MCF 10A (cell line): ENCODE results near the gene PPFIA4. TPM values are rescaled to one million over a fixed set of nuclear protein-coding genes. Genes with fewer than 3 reads are reported as not detected.
"Not testable (repeated sequence)": the region's sequence is repeated elsewhere in the genome, so short reads cannot be mapped to it uniquely, and the experiment has no call there.

Experiments used
- BruUV-seq: library from RNA; stranded (reverse); fragments of 400-500 nt; replicated peaks from 2 replicates; lab custom pipeline; 2021; lab: Mats Ljungman, UMichigan
- CTCF ChIA-PET: fragments of 300-600 bp; sonication (Branson Sonifier 250); formaldehyde crosslinking; extraction: SDS; loops from one replicate; lab custom pipeline; 2021; ENCODE audit warnings: antibody characterized with exemption, inconsistent platforms; lab: Yijun Ruan, JAX
- POLR2A ChIA-PET: fragments of 300-600, 350-650 bp; sonication (Branson Sonifier 250); formaldehyde crosslinking; extraction: SDS; loops from one replicate; lab custom pipeline; 2020; ENCODE audit warnings: antibody characterized with exemption, inconsistent platforms; lab: Yijun Ruan, JAX
- DNase-seq: peaks from one replicate; pipeline ENCODE4 v3.0.0-alpha.2; 2018; ENCODE audit not compliant: unreplicated experiment
- H3K27ac Mint-ChIP-seq: one replicate; pipeline ENCODE4 v1.8.0; 2022; ENCODE audit warnings: mild to moderate bottlenecking, low read depth, mixed read lengths; ENCODE audit not compliant: unreplicated experiment
- H3K27me3 Mint-ChIP-seq: one replicate; pipeline ENCODE4 v1.8.0; 2022; ENCODE audit warnings: mixed read lengths; ENCODE audit not compliant: insufficient read depth, unreplicated experiment
- H3K36me3 Mint-ChIP-seq: one replicate; pipeline ENCODE4 v1.8.0; 2022; ENCODE audit warnings: mild to moderate bottlenecking, moderate library complexity, mixed read lengths; ENCODE audit not compliant: insufficient read depth, unreplicated experiment
- H3K4me1 Mint-ChIP-seq: one replicate; pipeline ENCODE4 v1.8.0; 2022; ENCODE audit warnings: mixed read lengths; ENCODE audit not compliant: insufficient read depth, unreplicated experiment
- H3K4me3 Mint-ChIP-seq: one replicate; pipeline ENCODE4 v1.8.0; 2022; ENCODE audit warnings: mild to moderate bottlenecking, moderate library complexity, mixed read lengths; ENCODE audit not compliant: unreplicated experiment
- H3K9me3 Mint-ChIP-seq: one replicate; pipeline ENCODE4 v1.8.0; 2022; ENCODE audit warnings: mixed read lengths; ENCODE audit not compliant: unreplicated experiment
- intact Hi-C: fragments of 100-400 bp; cut with micrococcal nuclease; formaldehyde crosslinking; loops from 2 replicates; pipeline ENCODE4 v1.14.1; 2022
- total RNA-seq: library from RNA; stranded (reverse); gene quantifications from 2 replicates; pipeline ENCODE4 v1.2.3, GENCODE V29; 2022
- TF ChIP-seq, protein P1 (sequence below): fragments of 200-600 bp; IDR thresholded peaks from one replicate; pipeline ENCODE4 v1.8.0; 2022; ENCODE audit warnings: antibody characterized with exemption, mild to moderate bottlenecking; ENCODE audit not compliant: unreplicated experiment

PPFIA4 gene
- total RNA-seq, 1 experiment from 2014 or later, result 0.16 TPM

DNA sequence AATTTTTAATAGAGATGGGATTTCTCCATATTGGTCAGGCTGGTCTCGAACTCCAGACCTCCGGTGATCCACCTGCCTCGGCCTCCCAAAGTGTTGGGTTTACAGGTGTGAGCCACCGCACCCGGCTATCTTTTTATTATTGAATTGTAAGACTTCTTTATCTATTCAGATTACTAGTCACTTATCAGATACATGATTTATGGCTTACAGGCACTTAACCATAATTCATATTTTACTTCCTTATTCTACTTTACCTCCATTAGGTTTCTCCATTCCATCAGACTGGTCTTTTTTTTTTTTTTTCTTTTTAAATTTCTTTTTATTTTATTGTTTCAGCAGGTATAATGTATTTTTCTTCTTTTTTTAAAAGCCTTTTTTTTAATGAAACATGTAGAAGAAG, 14.7 kb upstream of the PPFIA4 start:
- peaks cover 95% of the 10 kb centered on the region for H3K36me3 Mint-ChIP-seq
- no TSS peak for BruUV-seq
- CTCF ChIA-PET, result no interaction called here
- TF ChIP-seq, protein P1, sequence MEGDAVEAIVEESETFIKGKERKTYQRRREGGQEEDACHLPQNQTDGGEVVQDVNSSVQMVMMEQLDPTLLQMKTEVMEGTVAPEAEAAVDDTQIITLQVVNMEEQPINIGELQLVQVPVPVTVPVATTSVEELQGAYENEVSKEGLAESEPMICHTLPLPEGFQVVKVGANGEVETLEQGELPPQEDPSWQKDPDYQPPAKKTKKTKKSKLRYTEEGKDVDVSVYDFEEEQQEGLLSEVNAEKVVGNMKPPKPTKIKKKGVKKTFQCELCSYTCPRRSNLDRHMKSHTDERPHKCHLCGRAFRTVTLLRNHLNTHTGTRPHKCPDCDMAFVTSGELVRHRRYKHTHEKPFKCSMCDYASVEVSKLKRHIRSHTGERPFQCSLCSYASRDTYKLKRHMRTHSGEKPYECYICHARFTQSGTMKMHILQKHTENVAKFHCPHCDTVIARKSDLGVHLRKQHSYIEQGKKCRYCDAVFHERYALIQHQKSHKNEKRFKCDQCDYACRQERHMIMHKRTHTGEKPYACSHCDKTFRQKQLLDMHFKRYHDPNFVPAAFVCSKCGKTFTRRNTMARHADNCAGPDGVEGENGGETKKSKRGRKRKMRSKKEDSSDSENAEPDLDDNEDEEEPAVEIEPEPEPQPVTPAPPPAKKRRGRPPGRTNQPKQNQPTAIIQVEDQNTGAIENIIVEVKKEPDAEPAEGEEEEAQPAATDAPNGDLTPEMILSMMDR, result no peak
- peaks cover 17% of the 10 kb centered on the region for H3K4me1 Mint-ChIP-seq
- no peak overlapping the region for H3K27ac Mint-ChIP-seq
- H3K4me3 Mint-ChIP-seq, result no peak overlapping the region
- POLR2A ChIA-PET, result no interaction called here
- intact Hi-C loops, result no loop called here
- H3K27me3 Mint-ChIP-seq, result no peaks in the 10 kb centered on the region
- H3K9me3 Mint-ChIP-seq, result no peaks in the 10 kb centered on the region
- DNase-seq, result no peak

DNA sequence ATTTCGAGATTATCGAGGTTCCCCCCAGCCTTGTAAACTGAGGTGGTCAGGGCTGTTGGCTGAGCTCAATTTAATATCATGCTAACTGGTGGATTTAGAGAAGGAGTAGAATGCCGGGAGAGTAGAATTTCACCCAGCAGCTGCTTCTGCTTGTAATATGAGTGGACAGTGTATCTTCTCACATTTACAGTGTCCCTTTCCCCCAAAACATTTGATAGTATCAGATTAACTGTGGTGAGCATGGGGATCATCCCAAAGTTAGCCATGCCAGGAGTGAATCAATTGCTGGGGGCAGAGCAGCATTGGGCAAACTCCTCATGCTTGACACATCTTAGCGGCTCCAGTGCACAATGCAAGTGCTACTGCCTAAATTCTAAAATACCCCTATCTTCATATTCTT, 9.2 kb upstream of the PPFIA4 start:
- H3K9me3 Mint-ChIP-seq, result no peaks in the 10 kb centered on the region
- TF ChIP-seq, protein P1, result no peak
- no peak for DNase-seq
- intact Hi-C loops, result no loop called here
- ChIA-PET POLR2A (interaction anchor here (1.7 to 1.9 kb wide), 2 partner anchors 9 to 10 kb away, joined by 5 to 12 read pairs; partner anchors contain the start of genes PPFIA4 and TMEM183A), CTCF (interaction anchor here (0.6 to 1.5 kb wide), 3 partner anchors 22 to 326 kb away, joined by 3 to 6 read pairs (median 3); no protein-coding TSS in a partner anchor)
- H3K27me3 Mint-ChIP-seq, result no peaks in the 10 kb centered on the region
- no peak overlapping the region for H3K27ac Mint-ChIP-seq
- peaks cover 98% of the 10 kb centered on the region for H3K36me3 Mint-ChIP-seq
- no peaks in the 10 kb centered on the region for H3K4me1 Mint-ChIP-seq
- no peak overlapping the region for H3K4me3 Mint-ChIP-seq
- BruUV-seq, result no TSS peak

DNA sequence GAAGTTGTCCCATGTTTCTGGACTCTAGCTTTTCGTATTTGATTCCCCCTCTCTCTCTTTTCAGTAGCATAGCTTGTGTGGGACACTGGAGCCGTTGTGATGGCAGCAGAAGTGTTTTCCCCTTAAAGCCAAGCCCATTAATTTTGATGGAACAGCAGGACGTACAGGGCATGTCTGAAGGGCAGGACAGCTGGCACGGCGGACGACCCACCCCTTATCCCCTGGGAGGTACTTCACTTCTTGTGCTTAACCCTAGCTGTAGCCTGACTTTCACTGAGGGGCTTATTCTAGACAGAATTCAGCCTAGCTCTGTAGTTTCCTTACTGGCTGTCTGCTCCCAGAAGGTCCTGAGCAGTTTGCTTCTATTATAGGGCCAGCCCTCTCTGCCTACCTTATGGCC, 8.6 kb upstream of the PPFIA4 start:
- H3K27ac Mint-ChIP-seq, result no peak overlapping the region
- BruUV-seq, result no TSS peak
- intact Hi-C loops, result no loop called here
- no peaks in the 10 kb centered on the region for H3K27me3 Mint-ChIP-seq
- no peak for DNase-seq
- H3K36me3 Mint-ChIP-seq, result peaks cover 98% of the 10 kb centered on the region
- H3K9me3 Mint-ChIP-seq, result no peaks in the 10 kb centered on the region
- no peaks in the 10 kb centered on the region for H3K4me1 Mint-ChIP-seq
- H3K4me3 Mint-ChIP-seq, result no peak overlapping the region
- ChIA-PET CTCF (interaction anchor here (1.5 kb wide), 2 partner anchors 22 to 325 kb away, joined by 3 to 6 read pairs; no protein-coding TSS in a partner anchor), POLR2A (interaction anchor here (1.7 to 1.9 kb wide), 2 partner anchors 8 to 10 kb away, joined by 5 to 12 read pairs; partner anchors contain the start of genes PPFIA4 and TMEM183A)
- TF ChIP-seq, protein P1, result no peak

DNA sequence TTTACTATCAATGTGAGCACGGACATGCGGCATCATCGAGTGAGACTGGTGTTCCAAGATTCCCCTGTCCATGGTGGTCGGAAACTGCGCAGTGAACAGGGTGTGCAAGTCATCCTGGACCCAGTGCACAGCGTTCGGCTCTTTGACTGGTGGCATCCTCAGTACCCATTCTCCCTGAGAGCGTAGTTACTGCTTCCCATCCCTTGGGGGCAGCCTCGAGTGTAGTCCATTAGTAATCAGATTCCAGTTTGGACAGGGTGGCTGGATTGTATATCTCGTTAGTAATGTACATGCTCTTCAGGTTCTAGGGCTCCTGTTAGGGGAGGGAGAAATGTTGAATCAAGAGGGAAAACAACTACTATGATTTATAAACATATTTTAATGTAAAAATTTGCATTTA, 3.4 kb upstream of the PPFIA4 start:
- DNase-seq, H3K4me3 Mint-ChIP-seq, intact Hi-C loops, H3K27me3 Mint-ChIP-seq, H3K9me3 Mint-ChIP-seq, H3K4me1 Mint-ChIP-seq, H3K27ac Mint-ChIP-seq: not testable (repeated sequence)
- ChIA-PET CTCF (interaction anchor here (0.6 to 2.7 kb wide), 11 partner anchors 12 to 1444 kb away, joined by 3 to 14 read pairs (median 5); partner anchors contain the start of gene TMEM183A), POLR2A (interaction anchor here (2.5 kb wide), 1 partner anchor 15 kb away, joined by 27 read pairs; the partner anchor contains the start of gene TMEM183A)
- peaks cover 68% of the 10 kb centered on the region for H3K36me3 Mint-ChIP-seq
- BruUV-seq, result TSS peak; percentile 27
